ENCODE results near the gene RRAGA.
"Not testable (repeated sequence)": the region's sequence is repeated elsewhere in the genome, so short reads cannot be mapped to it uniquely, and the experiment has no call there.

Gene RRAGA

GRCh38 chr9:19097431-19097830 is 48.2 kb downstream of the RRAGA start:
- H3K27ac ChIP-seq (ENCODE audit: low read depth, low read length); H3K4me3 ChIP-seq (ENCODE audit: low read depth in 1 of 2, low read length in 2 of 2); H3K9me3 ChIP-seq (ENCODE audit: low read length); H3K9ac ChIP-seq (ENCODE audit: low read length); H3K4me1 ChIP-seq (ENCODE audit: insufficient read depth, low read length); H3K27me3 ChIP-seq (ENCODE audit: control insufficient read depth in 1 of 2, insufficient read depth in 2 of 2, low read length in 2 of 2): not testable (repeated sequence)
- peaks cover 22% of the 10 kb centered on the region for H3K36me3 ChIP-seq (ENCODE audit: insufficient read depth, low read length)
